ENCODE results near the gene IP6K3.

IP6K3 gene

DNA sequence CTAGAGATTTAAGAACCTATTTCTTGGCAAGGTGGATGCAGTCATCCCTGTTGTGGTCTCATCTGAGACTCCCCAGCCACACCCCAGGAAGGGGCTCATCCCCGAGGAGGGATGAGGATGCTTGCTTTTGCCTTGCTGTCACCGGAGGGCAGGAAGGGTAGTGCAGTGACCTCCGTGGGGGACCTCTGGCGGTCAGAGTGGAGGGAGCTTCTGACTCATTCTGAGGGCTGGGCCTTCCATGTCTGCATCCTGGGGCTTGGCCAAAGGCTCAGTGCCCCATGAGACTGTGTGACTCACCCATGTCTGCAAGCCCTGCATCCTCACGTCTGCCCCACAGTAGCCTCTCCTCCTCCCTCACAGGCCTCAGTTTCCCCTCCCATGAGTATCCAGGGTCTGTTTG lies 73.9 kb downstream of the IP6K3 start:
- peak; percentile 95 for DNase-seq (ENCODE audit: low read depth)

GRCh38 chr6:33671744-33672072 lies 75.0 kb downstream of the IP6K3 start:
- DNase-seq (ENCODE audit: low read depth): no peak

All from stromal cell of bone marrow (primary cell).